Liver (tissue), 9 donors: Measurements from ENCODE around the gene CD248. TPM values are rescaled to one million over a fixed set of nuclear protein-coding genes. Genes with fewer than 3 reads are reported as not detected.

Experiments
- DNase-seq: peaks from one replicate; pipeline ENCODE4 v3.0.0-alpha.2; 2017; ENCODE audit warnings: low spot score
- H3K27ac ChIP-seq, 2 donors: one replicate each; pipeline ENCODE4 v1.7.0; 2013; ENCODE audit warnings: inconsistent platforms in 2 of 2, low read length in 2 of 2, control low read depth in 1 of 2, low read depth in 1 of 2, mild to moderate bottlenecking in 1 of 2
- H3K27me3 ChIP-seq, 4 donors: one replicate each; pipeline versions ENCODE4 v1.6.1 to v1.7.0; 2013; ENCODE audit warnings: low read length in 3 of 4, inconsistent platforms in 1 of 4, mild to moderate bottlenecking in 1 of 4, moderate library complexity in 1 of 4; ENCODE audit not compliant: control insufficient read depth in 4 of 4, insufficient read depth in 4 of 4
- H3K36me3 ChIP-seq, 4 donors: one replicate each; pipeline versions ENCODE4 v1.6.1 to v1.7.0; 2013; ENCODE audit warnings: low read length in 3 of 4, mild to moderate bottlenecking in 3 of 4, low read depth in 1 of 4, moderate library complexity in 1 of 4; ENCODE audit not compliant: control insufficient read depth in 4 of 4, insufficient read depth in 3 of 4
- H3K4me1 ChIP-seq, 4 donors: one replicate each; pipeline versions ENCODE4 v1.6.1 to v1.7.0; 2013; ENCODE audit warnings: low read length in 3 of 4, mild to moderate bottlenecking in 3 of 4, moderate library complexity in 1 of 4; ENCODE audit not compliant: control insufficient read depth in 4 of 4, insufficient read depth in 4 of 4
- H3K4me3 ChIP-seq, 3 donors: one replicate each; pipeline versions ENCODE4 v1.6.1 to v1.7.0; 2013; ENCODE audit warnings: low read length in 3 of 3, control low read depth in 1 of 3, low read depth in 1 of 3, mild to moderate bottlenecking in 1 of 3
- H3K9ac ChIP-seq, 2 donors: one replicate each; pipeline ENCODE4 v1.7.0; 2013; ENCODE audit warnings: low read length in 2 of 2, mild to moderate bottlenecking in 2 of 2, moderate library complexity in 2 of 2, control low read depth in 1 of 2, low read depth in 1 of 2
- H3K9me3 ChIP-seq, 4 donors: one replicate each; pipeline versions ENCODE4 v1.6.1 to v1.7.0; 2013; ENCODE audit warnings: low read length in 3 of 4; ENCODE audit not compliant: control insufficient read depth in 4 of 4
- ATF3 ChIP-seq: IDR thresholded peaks from 2 replicates; pipeline ENCODE4 v1.6.1; 2016; ENCODE audit warnings: antibody characterized with exemption
- EGR1 ChIP-seq, 2 donors: IDR thresholded peaks; 2 replicates each; pipeline ENCODE4 v1.6.1; 2016 to 2018; ENCODE audit warnings: antibody characterized with exemption in 2 of 2, low read depth in 2 of 2
- FOXA1 ChIP-seq: IDR thresholded peaks from 2 replicates; pipeline ENCODE4 v1.6.1; 2016; ENCODE audit warnings: antibody characterized with exemption
- FOXA2 ChIP-seq: IDR thresholded peaks from 2 replicates; pipeline ENCODE4 v1.6.1; 2016; ENCODE audit warnings: antibody characterized with exemption
- GABPA ChIP-seq, 2 donors: IDR thresholded peaks in 1 of 2; conservative IDR thresholded peaks in 1 of 2; 2 replicates each; pipeline ENCODE4 v1.6.1; 2016; ENCODE audit warnings: antibody characterized with exemption in 2 of 2, mild to moderate bottlenecking in 1 of 2, moderate library complexity in 1 of 2
- HNF4A ChIP-seq, 2 donors: conservative IDR thresholded peaks; 2 replicates each; pipeline ENCODE4 v1.6.1; 2016; ENCODE audit warnings: antibody characterized with exemption in 2 of 2, mild to moderate bottlenecking in 2 of 2
- HNF4G ChIP-seq: IDR thresholded peaks from 2 replicates; pipeline ENCODE4 v1.6.1; 2016; ENCODE audit warnings: antibody characterized with exemption
- JUND ChIP-seq, 2 donors: IDR thresholded peaks; 2 replicates each; pipeline ENCODE4 v1.6.1; 2016; ENCODE audit warnings: antibody characterized with exemption in 2 of 2
- MAX ChIP-seq: IDR thresholded peaks from 2 replicates; pipeline ENCODE4 v1.6.1; 2016; ENCODE audit warnings: antibody characterized with exemption
- NR2F2 ChIP-seq: IDR thresholded peaks from 2 replicates; pipeline ENCODE4 v1.6.1; 2016; ENCODE audit warnings: antibody characterized with exemption
- RAD21 ChIP-seq, 2 donors: IDR thresholded peaks; 2 replicates each; pipeline ENCODE4 v1.6.1; 2016; ENCODE audit warnings: antibody characterized with exemption in 2 of 2, mild to moderate bottlenecking in 2 of 2
- REST ChIP-seq: IDR thresholded peaks from 2 replicates; pipeline ENCODE4 v1.6.1; 2016; ENCODE audit warnings: antibody characterized with exemption, mild to moderate bottlenecking
- RXRA ChIP-seq, 2 donors: IDR thresholded peaks; 2 replicates each; pipeline ENCODE4 v1.6.1; 2017 to 2018; ENCODE audit warnings: antibody characterized with exemption in 2 of 2, mild to moderate bottlenecking in 1 of 2
- SP1 ChIP-seq: IDR thresholded peaks from 2 replicates; pipeline ENCODE4 v1.6.1; 2018; ENCODE audit warnings: antibody characterized with exemption, mild to moderate bottlenecking
- TAF1 ChIP-seq: conservative IDR thresholded peaks from 2 replicates; pipeline ENCODE4 v1.6.1; 2016; ENCODE audit warnings: antibody characterized with exemption, mild to moderate bottlenecking
- YY1 ChIP-seq: IDR thresholded peaks from 2 replicates; pipeline ENCODE4 v1.6.1; 2016; ENCODE audit warnings: antibody characterized with exemption, mild to moderate bottlenecking
- ZBTB33 ChIP-seq: IDR thresholded peaks from 2 replicates; pipeline ENCODE4 v1.6.1; 2016; ENCODE audit warnings: antibody characterized with exemption
- WGBS: extraction: QIAGEN DNeasy Blood & Tissue Kit; methylation state at CpG from one replicate; pipeline ENCODE4 v1.1.7; 2013; 5-methylcytosine and 5-hydroxymethylcytosine counted together
- polyA plus RNA-seq, 2 donors: library from polyadenylated mRNA; stranded (reverse) in 1 of 2; unstranded in 1 of 2; fragments of 200-250 nt in 1 of 2; fragments of >200 nt in 1 of 2; fragmentation: Nextera tagmentation in 1 of 2; extraction: Ambion mirVana in 1 of 2; gene quantifications; one replicate each; pipeline versions ENCODE4 v1.2.1 to v1.2.3, GENCODE V29; 2013 to 2015
- total RNA-seq, 2 donors: library from RNA; depleted of rRNA; stranded (reverse); fragments of >200 nt; gene quantifications; one replicate each; pipeline ENCODE4 v1.2.3, GENCODE V29; 2014
- TF ChIP-seq, protein P1 (sequence below): fragments of 150-350 bp; IDR thresholded peaks from 2 replicates; pipeline ENCODE4 v1.5.1; 2017; ENCODE audit warnings: improper control_type of control experiment, low read depth, low read length; ENCODE audit not compliant: missing input control
- donor health status: healthy.
- donor health status: healthy.
- donor health status: healthy.
- donor health status: healthy.
- donor health status: healthy.

Gene CD248
- total and polyA plus RNA-seq, 4 donors, result 0.64 to 3.0 (median 1.2) TPM

DNA sequence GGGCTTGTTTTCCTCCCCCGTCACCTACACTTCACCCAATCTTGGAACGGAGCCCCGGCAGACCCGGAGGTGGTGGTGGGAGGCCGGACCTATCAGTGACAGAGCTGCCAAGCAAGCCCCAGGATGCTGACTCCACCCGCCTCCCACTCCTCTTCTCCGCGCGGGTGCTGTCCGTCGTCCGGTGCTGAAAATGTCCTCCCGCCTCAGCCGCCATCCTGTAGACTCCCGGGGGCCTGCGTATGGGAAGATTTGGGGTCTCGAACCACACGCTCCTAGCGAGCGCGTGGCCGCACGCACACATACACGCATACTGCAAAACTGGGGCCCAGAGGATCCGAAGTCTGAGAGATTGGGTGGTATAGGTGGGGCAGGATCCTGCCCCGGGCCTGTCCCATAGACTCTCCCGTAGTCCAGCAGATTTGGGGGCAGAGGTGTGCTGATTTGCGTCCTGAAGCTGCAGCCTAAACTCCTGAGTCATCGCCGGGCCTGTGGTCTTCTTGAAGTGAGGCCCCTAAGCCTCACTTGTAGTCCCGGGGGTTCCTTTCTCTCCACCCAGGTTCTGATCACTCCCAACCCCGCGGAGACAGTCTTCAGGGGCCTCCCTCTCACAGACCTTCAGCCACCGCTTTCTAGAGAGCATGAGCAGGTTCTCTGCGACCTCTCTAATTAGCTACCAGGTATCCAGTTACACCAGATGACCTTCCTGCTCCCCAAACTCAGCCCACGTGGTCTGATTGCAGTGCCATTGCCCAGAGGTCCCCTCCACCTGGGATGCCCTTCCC lies 27.1 kb downstream of the CD248 start:
- Histone ChIP-seq H3K27me3 (peaks cover 0 to 5% (median 0%) of the 10 kb centered on the region in 4 donors), H3K9ac (peak overlapping the region; percentile 64 to 78), H3K4me1 (peaks cover 19 to 49% (median 39%) of the 10 kb centered on the region in 4 donors), H3K4me3 (peak overlapping the region; percentile 44 to 88 (median 81)), H3K27ac (peak overlapping the region; percentile 96), H3K36me3 (peaks cover 0 to 2% (median 0%) of the 10 kb centered on the region in 4 donors), H3K9me3 (no peaks in the 10 kb centered on the region)
- WGBS, result 13% methylated on average over 36 of the region's 36 CpGs
- DNase-seq, result peak; percentile 74
- TF ChIP-seq SP1 (no peak), REST (peak; percentile 100), HNF4A (conservative IDR thresholded peaks at IDR 0.05) (peak in 1 of 2 donors; percentile 0)

DNA sequence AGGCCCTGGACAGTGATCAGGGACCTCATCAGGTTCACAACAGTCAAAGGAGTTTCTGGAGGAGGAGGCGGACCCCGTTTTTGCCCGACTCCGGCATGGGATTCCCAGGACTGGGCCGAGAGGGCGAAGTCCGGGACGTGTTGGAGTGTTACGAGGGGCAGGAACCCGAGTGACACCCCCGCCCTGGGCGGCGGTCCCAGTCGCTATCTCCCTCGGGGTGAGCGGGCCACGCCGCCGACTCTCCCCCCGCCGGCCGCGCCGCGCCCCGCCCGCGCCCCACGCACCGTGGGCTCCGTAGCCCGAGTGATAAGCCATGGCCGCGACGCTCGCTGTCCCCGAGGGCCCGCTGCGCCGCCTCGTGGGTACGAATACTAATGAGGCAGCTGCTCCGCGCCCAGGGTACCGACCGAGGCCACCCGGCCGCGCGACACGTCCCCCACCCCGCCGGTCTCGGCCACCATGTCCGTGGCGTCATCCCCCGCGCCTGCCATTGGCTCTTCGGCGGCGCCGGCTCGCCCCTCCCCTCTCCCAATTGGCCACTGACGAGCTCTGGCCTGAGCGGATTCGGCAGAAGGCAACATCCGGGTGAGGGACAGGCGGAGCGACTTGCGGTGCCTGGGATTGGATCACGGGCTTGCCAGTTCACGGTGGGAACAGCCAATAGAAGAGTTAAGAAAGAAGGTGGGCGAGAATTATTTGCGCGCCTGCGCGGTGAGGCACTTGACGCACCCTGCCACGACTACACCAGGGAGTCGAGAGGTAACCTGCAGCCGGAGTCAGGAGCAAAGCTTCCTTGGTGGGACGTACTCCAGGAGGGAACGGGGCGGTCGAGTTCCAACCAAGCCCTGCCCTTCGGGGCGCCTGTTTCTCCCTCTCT lies 27.9 kb downstream of the CD248 start, which contains the start of gene YIF1A:
Gene YIF1A (minus strand): TSS at position 473 of the 877 bp plus-strand sequence. CDS start 158 bp downstream, at position 315.
- TF ChIP-seq YY1, result peak; percentile 93
- peak; percentile 93 for TF ChIP-seq SP1
- no peak for TF ChIP-seq MAX
- no peak for TF ChIP-seq FOXA1
- TF ChIP-seq RXRA (IDR thresholded peaks at IDR 0.05), result peak in 1 of 2 donors; percentile 32
- TF ChIP-seq ATF3, result no peak
- no peak for TF ChIP-seq FOXA2
- peak in 1 of 2 donors; percentile 90 for TF ChIP-seq GABPA (IDR thresholded peaks at IDR 0.05 in 1 of 2, conservative IDR thresholded peaks at IDR 0.05 in 1 of 2)
- TF ChIP-seq NR2F2, result no peak
- no peak for TF ChIP-seq HNF4G
- TF ChIP-seq EGR1 (IDR thresholded peaks at IDR 0.05; ENCODE audit: low read depth in 2 of 2), result peak in 1 of 2 donors; percentile 25
- TF ChIP-seq REST, result no peak
- TF ChIP-seq ZBTB33, result no peak
- peak; percentile 66 to 73 for TF ChIP-seq HNF4A (conservative IDR thresholded peaks at IDR 0.05)
- no peak for TF ChIP-seq RAD21 (IDR thresholded peaks at IDR 0.05)
- TF ChIP-seq, protein P1, sequence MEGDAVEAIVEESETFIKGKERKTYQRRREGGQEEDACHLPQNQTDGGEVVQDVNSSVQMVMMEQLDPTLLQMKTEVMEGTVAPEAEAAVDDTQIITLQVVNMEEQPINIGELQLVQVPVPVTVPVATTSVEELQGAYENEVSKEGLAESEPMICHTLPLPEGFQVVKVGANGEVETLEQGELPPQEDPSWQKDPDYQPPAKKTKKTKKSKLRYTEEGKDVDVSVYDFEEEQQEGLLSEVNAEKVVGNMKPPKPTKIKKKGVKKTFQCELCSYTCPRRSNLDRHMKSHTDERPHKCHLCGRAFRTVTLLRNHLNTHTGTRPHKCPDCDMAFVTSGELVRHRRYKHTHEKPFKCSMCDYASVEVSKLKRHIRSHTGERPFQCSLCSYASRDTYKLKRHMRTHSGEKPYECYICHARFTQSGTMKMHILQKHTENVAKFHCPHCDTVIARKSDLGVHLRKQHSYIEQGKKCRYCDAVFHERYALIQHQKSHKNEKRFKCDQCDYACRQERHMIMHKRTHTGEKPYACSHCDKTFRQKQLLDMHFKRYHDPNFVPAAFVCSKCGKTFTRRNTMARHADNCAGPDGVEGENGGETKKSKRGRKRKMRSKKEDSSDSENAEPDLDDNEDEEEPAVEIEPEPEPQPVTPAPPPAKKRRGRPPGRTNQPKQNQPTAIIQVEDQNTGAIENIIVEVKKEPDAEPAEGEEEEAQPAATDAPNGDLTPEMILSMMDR, result no peak
- no peak for TF ChIP-seq TAF1
- peak in 1 of 2 donors; percentile 43 for TF ChIP-seq JUND (IDR thresholded peaks at IDR 0.05)
- Histone ChIP-seq H3K27ac (peak within 1 kb of the TSS; percentile 96), H3K36me3 (peaks cover 0 to 5% (median 4%) of the 10 kb centered on the region in 4 donors), H3K27me3 (peaks cover 0 to 5% (median 0%) of the 10 kb centered on the region in 4 donors), H3K9ac (peak within 1 kb of the TSS; percentile 78 to 82), H3K9me3 (no peaks in the 10 kb centered on the region), H3K4me3 (peak within 1 kb of the TSS; percentile 79 to 88 (median 81)), H3K4me1 (peaks cover 19 to 49% (median 39%) of the 10 kb centered on the region in 4 donors)
- WGBS, result under 1% methylated on average over 87 of the region's 87 CpGs
- DNase-seq, result peak; percentile 96
